Breast epithelium (tissue), 3 donors: ENCODE measurements around the gene CUBN.

ENCODE experiments used
- POLR2A ChIP-seq: fragments of 450-650 bp; IDR thresholded peaks from one replicate; pipeline ENCODE4 v1.6.1; 2016; ENCODE audit warnings: antibody characterized with exemption, mild to moderate bottlenecking, moderate library complexity
- TF ChIP-seq, protein P1 (sequence below), 3 donors: fragments of 450-650 bp; IDR thresholded peaks; one replicate each; pipeline ENCODE4 v1.5.1; 2016 to 2017; ENCODE audit warnings: antibody characterized with exemption in 3 of 3, mild to moderate bottlenecking in 3 of 3, moderate library complexity in 3 of 3

- no peak for TF ChIP-seq POLR2A
- TF ChIP-seq, protein P1, sequence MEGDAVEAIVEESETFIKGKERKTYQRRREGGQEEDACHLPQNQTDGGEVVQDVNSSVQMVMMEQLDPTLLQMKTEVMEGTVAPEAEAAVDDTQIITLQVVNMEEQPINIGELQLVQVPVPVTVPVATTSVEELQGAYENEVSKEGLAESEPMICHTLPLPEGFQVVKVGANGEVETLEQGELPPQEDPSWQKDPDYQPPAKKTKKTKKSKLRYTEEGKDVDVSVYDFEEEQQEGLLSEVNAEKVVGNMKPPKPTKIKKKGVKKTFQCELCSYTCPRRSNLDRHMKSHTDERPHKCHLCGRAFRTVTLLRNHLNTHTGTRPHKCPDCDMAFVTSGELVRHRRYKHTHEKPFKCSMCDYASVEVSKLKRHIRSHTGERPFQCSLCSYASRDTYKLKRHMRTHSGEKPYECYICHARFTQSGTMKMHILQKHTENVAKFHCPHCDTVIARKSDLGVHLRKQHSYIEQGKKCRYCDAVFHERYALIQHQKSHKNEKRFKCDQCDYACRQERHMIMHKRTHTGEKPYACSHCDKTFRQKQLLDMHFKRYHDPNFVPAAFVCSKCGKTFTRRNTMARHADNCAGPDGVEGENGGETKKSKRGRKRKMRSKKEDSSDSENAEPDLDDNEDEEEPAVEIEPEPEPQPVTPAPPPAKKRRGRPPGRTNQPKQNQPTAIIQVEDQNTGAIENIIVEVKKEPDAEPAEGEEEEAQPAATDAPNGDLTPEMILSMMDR (IDR thresholded peaks at IDR 0.05), result no peak
These were observed 188.5 kb downstream of the CUBN start for GRCh38 chr10:16941067-16941466.
